ENCODE measurements around the gene SNCG. TPM values are rescaled to one million over a fixed set of nuclear protein-coding genes. Genes with fewer than 3 reads are reported as not detected.
"Not testable (repeated sequence)": the region's sequence is repeated elsewhere in the genome, so short reads cannot be mapped to it uniquely, and the experiment has no call there.

Gene SNCG
- total and polyA plus RNA-seq, 2 donors (not counting 1 experiment from before 2014, with no cell fraction given): not detected

GRCh38 chr10:86979296-86979818 is 21.0 kb downstream of the SNCG start:
- Histone ChIP-seq H3K9ac (ENCODE audit: low read length) (no peak overlapping the region), H3K9me3 (ENCODE audit: control extremely low read depth in 1 of 3, control insufficient read depth in 2 of 3, insufficient read depth in 1 of 3, low read length in 2 of 3) (no peaks in the 10 kb centered on the region), H3K4me3 (ENCODE audit: control extremely low read depth in 1 of 5, extremely low read depth in 1 of 5, insufficient read depth in 1 of 5, low read depth in 2 of 5, low read length in 4 of 5) (no peak overlapping the region), H3K36me3 (replicated peaks in 1 of 2; ENCODE audit: control extremely low read depth in 1 of 2, control insufficient read depth in 1 of 2, extremely low read depth in 1 of 2, insufficient read depth in 2 of 2, low read length in 1 of 2) (no peaks in the 10 kb centered on the region), H3K4me1 (ENCODE audit: control insufficient read depth in 2 of 2, insufficient read depth in 2 of 2, low read length in 2 of 2) (no peaks in the 10 kb centered on the region), H3K27ac (ENCODE audit: low read length in 2 of 2) (no peak overlapping the region), H3K4me2 (replicated peaks; ENCODE audit: low read depth, low read length, poor library complexity, severe bottlenecking) (no peak overlapping the region), H4K20me1 (ENCODE audit: control insufficient read depth, insufficient read depth, low read length, poor library complexity, severe bottlenecking) (no peaks in the 10 kb centered on the region), H2AFZ (ENCODE audit: insufficient read depth, low read depth, low read length, poor library complexity, severe bottlenecking) (no peak overlapping the region), H3K27me3 (replicated peaks in 1 of 4; ENCODE audit: control extremely low read depth in 1 of 4, control insufficient read depth in 3 of 4, insufficient read depth in 4 of 4, low read length in 3 of 4) (peaks cover 0 to 5% (median 0%) of the 10 kb centered on the region in 4 experiments), H3K79me2 (ENCODE audit: control insufficient read depth, insufficient read depth, low read length) (no peaks in the 10 kb centered on the region)
- ChIA-PET POLR2A (no interaction called here), CTCF (no interaction called here)
- H3K27me3 Mint-ChIP-seq: peaks cover 8% of the 10 kb centered on the region
- no peak for TF ChIP-seq CTCF (IDR thresholded peaks at IDR 0.05)
- TF ChIP-seq EZH2 (IDR thresholded peaks at IDR 0.05; ENCODE audit: borderline replicate concordance, insufficient read depth, low read depth, low read length, poor library complexity, severe bottlenecking): no peak
- H3K9me3 Mint-ChIP-seq (ENCODE audit: insufficient read depth): no peaks in the 10 kb centered on the region
- H3K4me3 Mint-ChIP-seq: no peak overlapping the region
- no peak overlapping the region for H3K27ac Mint-ChIP-seq
- no peaks in the 10 kb centered on the region for H3K4me1 Mint-ChIP-seq
- ATAC-seq (ENCODE audit: low read depth) (no peak), DNase-seq (no peak)
- WGBS (ENCODE audit: insufficient coverage): 100% methylated on average over 4 of the region's 4 CpGs
- intact Hi-C loops (cut with micrococcal nuclease): no loop called here

DNA sequence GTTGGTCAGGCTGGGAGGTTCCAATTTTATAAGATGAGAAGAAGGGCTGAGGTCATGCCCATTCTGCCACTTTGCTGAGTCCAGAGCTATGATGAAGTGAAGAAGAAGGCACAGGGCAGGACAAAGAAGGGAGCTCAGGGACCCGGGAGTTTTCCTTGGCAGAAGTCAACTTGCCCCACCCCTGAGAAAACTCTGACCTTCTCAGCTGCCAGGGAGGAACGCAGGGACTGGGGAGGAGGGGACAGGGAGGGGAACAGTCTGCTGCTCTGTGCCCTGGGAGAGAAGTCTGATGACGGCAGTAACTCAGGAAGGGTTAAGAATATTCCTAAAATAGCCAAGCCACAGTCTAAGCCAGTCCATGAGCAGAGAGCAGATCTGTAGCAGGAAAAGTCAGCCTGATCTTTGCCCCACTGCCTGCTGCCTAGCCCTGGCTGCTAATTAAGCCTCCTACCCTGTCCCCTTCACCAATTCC is 21.6 kb downstream of the SNCG start:
- DNase-seq (no peak), ATAC-seq (ENCODE audit: low read depth) (no peak)
- H2AFZ ChIP-seq (ENCODE audit: insufficient read depth, low read depth, low read length, poor library complexity, severe bottlenecking): no peak overlapping the region
- H3K4me2 ChIP-seq (replicated peaks; ENCODE audit: low read depth, low read length, poor library complexity, severe bottlenecking): no peak overlapping the region
- no peak overlapping the region for H3K27ac Mint-ChIP-seq
- H3K79me2 ChIP-seq (ENCODE audit: control insufficient read depth, insufficient read depth, low read length): no peaks in the 10 kb centered on the region
- H3K27ac ChIP-seq (ENCODE audit: low read length in 2 of 2): no peak overlapping the region
- H3K4me1 ChIP-seq (ENCODE audit: control insufficient read depth in 2 of 2, insufficient read depth in 2 of 2, low read length in 2 of 2): no peaks in the 10 kb centered on the region
- no peaks in the 10 kb centered on the region for H3K9me3 Mint-ChIP-seq (ENCODE audit: insufficient read depth)
- CTCF ChIA-PET: no interaction called here
- H3K4me1 Mint-ChIP-seq: no peaks in the 10 kb centered on the region
- peaks cover 8% of the 10 kb centered on the region for H3K27me3 Mint-ChIP-seq
- no peak overlapping the region for H3K9ac ChIP-seq (ENCODE audit: low read length)
- no peaks in the 10 kb centered on the region for H3K36me3 ChIP-seq (replicated peaks in 1 of 2; ENCODE audit: control extremely low read depth in 1 of 2, control insufficient read depth in 1 of 2, extremely low read depth in 1 of 2, insufficient read depth in 2 of 2, low read length in 1 of 2)
- H3K4me3 ChIP-seq (ENCODE audit: control extremely low read depth in 1 of 5, extremely low read depth in 1 of 5, insufficient read depth in 1 of 5, low read depth in 2 of 5, low read length in 4 of 5): no peak overlapping the region
- intact Hi-C loops (cut with micrococcal nuclease): no loop called here
- TF ChIP-seq EZH2 (IDR thresholded peaks at IDR 0.05; ENCODE audit: borderline replicate concordance, insufficient read depth, low read depth, low read length, poor library complexity, severe bottlenecking) (no peak), CTCF (IDR thresholded peaks at IDR 0.05) (no peak)
- POLR2A ChIA-PET: no interaction called here
- H3K27me3 ChIP-seq (replicated peaks in 1 of 4; ENCODE audit: control extremely low read depth in 1 of 4, control insufficient read depth in 3 of 4, insufficient read depth in 4 of 4, low read length in 3 of 4): peaks cover 0 to 5% (median 0%) of the 10 kb centered on the region in 4 experiments
- no peaks in the 10 kb centered on the region for H4K20me1 ChIP-seq (ENCODE audit: control insufficient read depth, insufficient read depth, low read length, poor library complexity, severe bottlenecking)
- WGBS (ENCODE audit: insufficient coverage): 100% methylated on average over 1 of the region's 3 CpGs
- no peak overlapping the region for H3K4me3 Mint-ChIP-seq
- H3K9me3 ChIP-seq (ENCODE audit: control extremely low read depth in 1 of 3, control insufficient read depth in 2 of 3, insufficient read depth in 1 of 3, low read length in 2 of 3): no peaks in the 10 kb centered on the region

DNA sequence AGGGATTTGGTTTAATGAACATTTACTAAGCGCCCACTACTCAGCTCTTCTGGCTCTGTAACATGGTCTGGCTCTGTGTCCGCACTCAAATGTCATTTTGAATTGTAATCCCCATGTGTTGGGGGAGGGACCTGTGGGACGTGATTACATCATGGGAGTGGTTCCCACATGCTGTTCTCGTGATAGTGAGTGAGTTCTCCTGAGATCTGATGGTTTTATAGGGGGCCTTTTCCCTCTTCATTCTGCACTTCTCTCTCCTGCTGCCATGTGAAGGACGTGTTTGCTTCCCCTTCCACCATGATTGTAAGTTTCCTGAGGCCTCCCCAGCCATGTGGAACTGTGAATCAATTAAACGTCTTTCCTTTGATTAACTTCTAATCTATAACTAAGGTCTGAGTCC is 22.6 kb downstream of the SNCG start:
- H3K27me3 ChIP-seq (replicated peaks in 1 of 4; ENCODE audit: control extremely low read depth in 1 of 4, control insufficient read depth in 3 of 4, insufficient read depth in 4 of 4, low read length in 3 of 4); CTCF ChIA-PET; ATAC-seq (ENCODE audit: low read depth); intact Hi-C loops (cut with micrococcal nuclease); H3K27me3 Mint-ChIP-seq; H3K4me3 Mint-ChIP-seq; H3K36me3 ChIP-seq (replicated peaks in 1 of 2; ENCODE audit: control extremely low read depth in 1 of 2, control insufficient read depth in 1 of 2, extremely low read depth in 1 of 2, insufficient read depth in 2 of 2, low read length in 1 of 2); H4K20me1 ChIP-seq (ENCODE audit: control insufficient read depth, insufficient read depth, low read length, poor library complexity, severe bottlenecking); H3K4me3 ChIP-seq (ENCODE audit: control extremely low read depth in 1 of 5, extremely low read depth in 1 of 5, insufficient read depth in 1 of 5, low read depth in 2 of 5, low read length in 4 of 5); H3K79me2 ChIP-seq (ENCODE audit: control insufficient read depth, insufficient read depth, low read length); H3K9me3 Mint-ChIP-seq (ENCODE audit: insufficient read depth); DNase-seq; H3K4me1 ChIP-seq (ENCODE audit: control insufficient read depth in 2 of 2, insufficient read depth in 2 of 2, low read length in 2 of 2); H3K4me2 ChIP-seq (replicated peaks; ENCODE audit: low read depth, low read length, poor library complexity, severe bottlenecking); H3K27ac Mint-ChIP-seq; H2AFZ ChIP-seq (ENCODE audit: insufficient read depth, low read depth, low read length, poor library complexity, severe bottlenecking); H3K9me3 ChIP-seq (ENCODE audit: control extremely low read depth in 1 of 3, control insufficient read depth in 2 of 3, insufficient read depth in 1 of 3, low read length in 2 of 3); POLR2A ChIA-PET; H3K4me1 Mint-ChIP-seq; H3K9ac ChIP-seq (ENCODE audit: low read length); H3K27ac ChIP-seq (ENCODE audit: low read length in 2 of 2): not testable (repeated sequence)
- 94% methylated on average over 2 of the region's 6 CpGs for WGBS (ENCODE audit: insufficient coverage)

Data from B cell (primary cell).